ENCODE measurements around the gene CD2.
A peak's percentile ranks its signal among the peaks of the same experiment; 100 is the strongest.

DNA sequence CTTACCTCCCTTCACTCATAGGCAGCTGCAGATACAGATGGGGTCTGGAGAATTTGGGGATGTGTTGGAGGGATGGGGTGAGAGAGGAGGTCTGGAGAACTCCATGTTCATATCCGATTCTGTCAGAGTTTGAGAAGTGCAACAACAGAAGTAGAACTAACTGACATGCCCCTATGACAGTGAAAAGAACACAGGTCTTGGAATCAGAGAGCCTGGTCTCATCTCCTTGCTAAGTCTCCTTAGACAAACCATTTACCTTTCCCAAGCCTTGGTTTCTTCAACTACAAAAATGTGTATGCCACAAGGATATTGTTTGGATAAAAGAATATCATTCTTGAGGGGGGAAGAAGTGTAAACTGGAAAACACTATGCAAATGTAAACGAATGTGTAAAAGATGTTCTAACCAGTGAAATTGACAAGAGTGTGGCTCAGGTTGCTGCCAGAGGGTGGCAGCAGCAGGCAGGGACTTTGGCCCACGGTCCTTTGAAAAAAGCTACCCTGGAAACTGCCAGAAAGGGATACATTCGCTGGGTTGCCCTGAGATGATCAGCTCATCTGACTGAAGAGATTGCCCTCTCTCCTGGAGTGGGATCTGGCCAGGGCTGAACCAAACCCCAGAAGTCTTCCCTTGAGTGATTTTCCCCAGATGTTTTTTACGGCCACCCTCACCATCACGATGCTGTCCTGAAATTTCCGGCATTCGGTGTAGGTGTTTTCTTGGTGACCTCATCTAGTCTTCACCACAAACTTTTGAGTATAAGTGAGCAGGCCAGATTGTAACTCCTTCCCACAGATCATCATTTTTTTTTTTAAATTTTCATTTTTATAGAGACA is 17.0 kb upstream of the CD2 start:
- TF ChIP-seq, protein P1, sequence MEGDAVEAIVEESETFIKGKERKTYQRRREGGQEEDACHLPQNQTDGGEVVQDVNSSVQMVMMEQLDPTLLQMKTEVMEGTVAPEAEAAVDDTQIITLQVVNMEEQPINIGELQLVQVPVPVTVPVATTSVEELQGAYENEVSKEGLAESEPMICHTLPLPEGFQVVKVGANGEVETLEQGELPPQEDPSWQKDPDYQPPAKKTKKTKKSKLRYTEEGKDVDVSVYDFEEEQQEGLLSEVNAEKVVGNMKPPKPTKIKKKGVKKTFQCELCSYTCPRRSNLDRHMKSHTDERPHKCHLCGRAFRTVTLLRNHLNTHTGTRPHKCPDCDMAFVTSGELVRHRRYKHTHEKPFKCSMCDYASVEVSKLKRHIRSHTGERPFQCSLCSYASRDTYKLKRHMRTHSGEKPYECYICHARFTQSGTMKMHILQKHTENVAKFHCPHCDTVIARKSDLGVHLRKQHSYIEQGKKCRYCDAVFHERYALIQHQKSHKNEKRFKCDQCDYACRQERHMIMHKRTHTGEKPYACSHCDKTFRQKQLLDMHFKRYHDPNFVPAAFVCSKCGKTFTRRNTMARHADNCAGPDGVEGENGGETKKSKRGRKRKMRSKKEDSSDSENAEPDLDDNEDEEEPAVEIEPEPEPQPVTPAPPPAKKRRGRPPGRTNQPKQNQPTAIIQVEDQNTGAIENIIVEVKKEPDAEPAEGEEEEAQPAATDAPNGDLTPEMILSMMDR (IDR thresholded peaks at IDR 0.05) = peak; percentile 56 to 73 (median 66)
- TF ChIP-seq EP300 (IDR thresholded peaks at IDR 0.05) (no peak), POLR2A (IDR thresholded peaks at IDR 0.05) (no peak)

Measured in tibial nerve (tissue), 4 donors.